OCI-LY3 (cell line): ENCODE data around the gene P4HA2.

Source experiments
- CTCF ChIP-seq: fragments of 200-600, 300-600 bp; sonication (generic); IDR thresholded peaks from 2 replicates; pipeline ENCODE4 v1.5.1; 2014; ENCODE audit warnings: antibody characterized with exemption, low read length, low read depth
- EZH2phosphoT487 ChIP-seq: fragments of 200-600 bp; shearing (Covaris generic); IDR thresholded peaks from 2 replicates; pipeline ENCODE4 v1.6.1; 2018; ENCODE audit warnings: antibody characterized with exemption, mixed run types, low read depth

- TF ChIP-seq CTCF (no peak), EZH2phosphoT487 (no peak)
These were observed 77.1 kb downstream of the P4HA2 start for GRCh38 chr5:132150565-132150964.
